Neural cell (in vitro differentiated cells): ENCODE results near the gene KIF5A. TPM values are rescaled to one million over a fixed set of nuclear protein-coding genes. Genes with fewer than 3 reads are reported as not detected.
A peak's percentile ranks its signal among the peaks of the same experiment; 100 is the strongest.

Experiments used
- H2AFZ ChIP-seq: fragments of 200-600, 300-800 bp; sonication (generic), shearing (Covaris generic); 2 replicates; pipeline ENCODE4 v1.6.0; 2014; ENCODE audit warnings: low read depth, mild to moderate bottlenecking, antibody characterized with exemption, low read length, moderate library complexity
- H3F3A ChIP-seq: fragments of 200-600 bp; shearing (Covaris generic); 2 replicates; pipeline ENCODE4 v1.6.1; 2016; ENCODE audit warnings: mild to moderate bottlenecking, moderate library complexity, mixed read lengths, antibody characterized with exemption, low read length; ENCODE audit not compliant: insufficient read depth, poor library complexity, severe bottlenecking
- H3K27ac ChIP-seq: fragments of 200-600, 300-800 bp; sonication (generic), shearing (Covaris generic); 2 replicates; pipeline ENCODE4 v1.5.1; 2014; ENCODE audit warnings: mild to moderate bottlenecking, low read length, moderate library complexity
- H3K27me3 ChIP-seq: fragments of 300-800, 200-600 bp; sonication (generic), shearing (Covaris generic); 2 replicates; pipeline ENCODE4 v1.6.0; 2014; ENCODE audit warnings: mild to moderate bottlenecking, low read depth, low read length, moderate library complexity; ENCODE audit not compliant: insufficient read depth
- H3K36me3 ChIP-seq: fragments of 300-800, 200-600 bp; sonication (generic), shearing (Covaris generic); 2 replicates; pipeline ENCODE4 v1.5.1; 2014; ENCODE audit warnings: mild to moderate bottlenecking, antibody characterized with exemption, low read length, moderate library complexity; ENCODE audit not compliant: insufficient read depth
- H3K4me2 ChIP-seq: fragments of 300-800, 200-600 bp; sonication (generic), shearing (Covaris generic); 2 replicates; pipeline ENCODE4 v1.6.0; 2014; ENCODE audit warnings: mild to moderate bottlenecking, low read length
- H3K4me3 ChIP-seq: fragments of 300-800, 200-600 bp; sonication (generic), shearing (Covaris generic); 2 replicates; pipeline ENCODE4 v1.5.1; 2014; ENCODE audit warnings: mild to moderate bottlenecking, low read length, moderate library complexity
- H3K79me2 ChIP-seq: fragments of 200-600 bp; shearing (Covaris generic); replicated peaks from 2 replicates; pipeline ENCODE4 v1.6.0; 2014; ENCODE audit warnings: mild to moderate bottlenecking, low read length, moderate library complexity; ENCODE audit not compliant: insufficient read depth
- H3K9ac ChIP-seq: fragments of 300-800, 200-600 bp; sonication (generic), shearing (Covaris generic); 2 replicates; pipeline ENCODE4 v1.6.1; 2016; ENCODE audit warnings: mild to moderate bottlenecking, low read length, mixed read lengths
- H3K9me2 ChIP-seq: fragments of 200-600 bp; shearing (Covaris generic); 2 replicates; pipeline ENCODE4 v1.6.1; 2016; ENCODE audit warnings: mild to moderate bottlenecking, low read length, mixed read lengths; ENCODE audit not compliant: insufficient read depth
- H3K9me3 ChIP-seq: fragments of 200-600, 300-800 bp; sonication (generic), shearing (Covaris generic); 2 replicates; pipeline ENCODE4 v1.6.1; 2016; ENCODE audit warnings: mild to moderate bottlenecking, mixed run types, low read length, moderate library complexity, mixed read lengths
- H4K20me1 ChIP-seq: fragments of 200-600 bp; shearing (Covaris generic); 2 replicates; pipeline ENCODE4 v1.6.1; 2016; ENCODE audit warnings: mild to moderate bottlenecking, mixed run types; ENCODE audit not compliant: insufficient read depth
- EP300 ChIP-seq: fragments of 450-650 bp; conservative IDR thresholded peaks from 2 replicates; pipeline ENCODE4 v1.6.1; 2014; ENCODE audit warnings: antibody characterized with exemption, mild to moderate bottlenecking, moderate library complexity; ENCODE audit not compliant: poor library complexity, severe bottlenecking
- EZH2 ChIP-seq: fragments of 200-600, 300-800 bp; shearing (Covaris generic), sonication (generic); IDR thresholded peaks from 2 replicates; pipeline ENCODE4 v1.6.1; 2014; ENCODE audit warnings: antibody characterized with exemption, low read length, borderline replicate concordance, mild to moderate bottlenecking; ENCODE audit not compliant: insufficient read depth, poor library complexity, severe bottlenecking
- MXI1 ChIP-seq: fragments of 450-650 bp; conservative IDR thresholded peaks from 2 replicates; pipeline ENCODE4 v1.6.1; 2014; ENCODE audit warnings: antibody characterized with exemption, mild to moderate bottlenecking; ENCODE audit not compliant: poor library complexity, severe bottlenecking
- POLR2AphosphoS5 ChIP-seq: IDR thresholded peaks from 2 replicates; pipeline ENCODE4 v1.6.1; 2012
- RAD21 ChIP-seq: fragments of 450-650 bp; conservative IDR thresholded peaks from 2 replicates; pipeline ENCODE4 v1.6.1; 2014; ENCODE audit warnings: antibody characterized with exemption, mild to moderate bottlenecking, moderate library complexity
- SMC3 ChIP-seq: fragments of 450-650 bp; conservative IDR thresholded peaks from 2 replicates; pipeline ENCODE4 v1.6.1; 2014; ENCODE audit warnings: antibody characterized with exemption, mild to moderate bottlenecking, moderate library complexity; ENCODE audit not compliant: poor library complexity
- TAF1 ChIP-seq: IDR thresholded peaks from 2 replicates; pipeline ENCODE4 v1.6.1; 2012; ENCODE audit warnings: low read depth
- polyA plus RNA-seq: library from polyadenylated mRNA; depleted of rRNA; stranded (reverse); fragments of >200 nt; gene quantifications from 2 replicates; pipeline ENCODE4 v1.2.3, GENCODE V29; 2014
- TF ChIP-seq, protein P1 (sequence below): IDR thresholded peaks from 2 replicates; pipeline ENCODE4 v1.6.1; 2012; ENCODE audit warnings: borderline replicate concordance
- TF ChIP-seq, protein P2 (sequence below): fragments of 450-650 bp; IDR thresholded peaks from 2 replicates; pipeline ENCODE4 v1.5.1; 2014; ENCODE audit warnings: antibody characterized with exemption, mild to moderate bottlenecking, moderate library complexity; ENCODE audit not compliant: poor library complexity, severe bottlenecking

The KIF5A gene
- polyA plus RNA-seq, 1 donor from 2014 or later, result 58.8 TPM

DNA sequence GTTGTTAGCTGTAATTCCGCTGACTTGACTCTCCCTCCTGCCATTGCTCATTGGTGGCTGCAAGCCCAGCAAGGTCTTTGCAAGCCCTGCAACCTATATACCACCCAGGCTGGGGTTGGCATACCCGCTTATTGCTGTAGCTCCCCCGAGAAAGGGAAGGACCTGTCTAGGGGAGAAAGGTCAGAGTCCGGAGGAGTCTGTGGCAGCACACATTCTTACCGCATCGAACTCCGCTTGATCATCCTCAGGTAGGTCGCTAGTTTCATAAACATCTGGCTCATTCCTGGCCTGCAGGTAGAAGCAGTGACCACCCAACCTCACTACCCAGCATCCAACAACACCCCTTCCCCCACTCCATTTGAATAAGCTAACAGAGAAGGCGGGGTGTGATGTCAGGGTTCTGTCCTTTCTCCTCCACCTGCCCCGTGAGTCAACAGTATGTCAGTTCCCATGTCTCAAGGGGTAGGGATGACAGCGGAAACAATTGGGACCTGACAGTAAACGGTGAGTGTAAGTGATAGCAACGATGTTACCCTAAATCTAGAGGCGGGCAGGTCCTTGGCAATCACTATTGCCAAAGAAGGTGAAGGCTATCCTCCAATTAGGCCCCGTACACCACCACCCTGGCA lies 3.9 kb upstream of the KIF5A start:
- Histone ChIP-seq H3F3A (no peaks in the 10 kb centered on the region), H3K79me2 (peaks cover 50% of the 10 kb centered on the region), H4K20me1 (no peaks in the 10 kb centered on the region), H3K9me2 (no peaks in the 10 kb centered on the region), H3K36me3 (no peaks in the 10 kb centered on the region), H3K27ac (peak overlapping the region; percentile 82), H2AFZ (peak overlapping the region; percentile 83), H3K27me3 (no peaks in the 10 kb centered on the region), H3K9me3 (no peaks in the 10 kb centered on the region), H3K9ac (peak overlapping the region; percentile 98), H3K4me2 (peak overlapping the region; percentile 85), H3K4me3 (peak overlapping the region; percentile 84)
- TF ChIP-seq POLR2AphosphoS5, result peak; percentile 7
- peak; percentile 13 for TF ChIP-seq TAF1
- TF ChIP-seq, protein P1, sequence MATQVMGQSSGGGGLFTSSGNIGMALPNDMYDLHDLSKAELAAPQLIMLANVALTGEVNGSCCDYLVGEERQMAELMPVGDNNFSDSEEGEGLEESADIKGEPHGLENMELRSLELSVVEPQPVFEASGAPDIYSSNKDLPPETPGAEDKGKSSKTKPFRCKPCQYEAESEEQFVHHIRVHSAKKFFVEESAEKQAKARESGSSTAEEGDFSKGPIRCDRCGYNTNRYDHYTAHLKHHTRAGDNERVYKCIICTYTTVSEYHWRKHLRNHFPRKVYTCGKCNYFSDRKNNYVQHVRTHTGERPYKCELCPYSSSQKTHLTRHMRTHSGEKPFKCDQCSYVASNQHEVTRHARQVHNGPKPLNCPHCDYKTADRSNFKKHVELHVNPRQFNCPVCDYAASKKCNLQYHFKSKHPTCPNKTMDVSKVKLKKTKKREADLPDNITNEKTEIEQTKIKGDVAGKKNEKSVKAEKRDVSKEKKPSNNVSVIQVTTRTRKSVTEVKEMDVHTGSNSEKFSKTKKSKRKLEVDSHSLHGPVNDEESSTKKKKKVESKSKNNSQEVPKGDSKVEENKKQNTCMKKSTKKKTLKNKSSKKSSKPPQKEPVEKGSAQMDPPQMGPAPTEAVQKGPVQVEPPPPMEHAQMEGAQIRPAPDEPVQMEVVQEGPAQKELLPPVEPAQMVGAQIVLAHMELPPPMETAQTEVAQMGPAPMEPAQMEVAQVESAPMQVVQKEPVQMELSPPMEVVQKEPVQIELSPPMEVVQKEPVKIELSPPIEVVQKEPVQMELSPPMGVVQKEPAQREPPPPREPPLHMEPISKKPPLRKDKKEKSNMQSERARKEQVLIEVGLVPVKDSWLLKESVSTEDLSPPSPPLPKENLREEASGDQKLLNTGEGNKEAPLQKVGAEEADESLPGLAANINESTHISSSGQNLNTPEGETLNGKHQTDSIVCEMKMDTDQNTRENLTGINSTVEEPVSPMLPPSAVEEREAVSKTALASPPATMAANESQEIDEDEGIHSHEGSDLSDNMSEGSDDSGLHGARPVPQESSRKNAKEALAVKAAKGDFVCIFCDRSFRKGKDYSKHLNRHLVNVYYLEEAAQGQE, result no peak

DNA sequence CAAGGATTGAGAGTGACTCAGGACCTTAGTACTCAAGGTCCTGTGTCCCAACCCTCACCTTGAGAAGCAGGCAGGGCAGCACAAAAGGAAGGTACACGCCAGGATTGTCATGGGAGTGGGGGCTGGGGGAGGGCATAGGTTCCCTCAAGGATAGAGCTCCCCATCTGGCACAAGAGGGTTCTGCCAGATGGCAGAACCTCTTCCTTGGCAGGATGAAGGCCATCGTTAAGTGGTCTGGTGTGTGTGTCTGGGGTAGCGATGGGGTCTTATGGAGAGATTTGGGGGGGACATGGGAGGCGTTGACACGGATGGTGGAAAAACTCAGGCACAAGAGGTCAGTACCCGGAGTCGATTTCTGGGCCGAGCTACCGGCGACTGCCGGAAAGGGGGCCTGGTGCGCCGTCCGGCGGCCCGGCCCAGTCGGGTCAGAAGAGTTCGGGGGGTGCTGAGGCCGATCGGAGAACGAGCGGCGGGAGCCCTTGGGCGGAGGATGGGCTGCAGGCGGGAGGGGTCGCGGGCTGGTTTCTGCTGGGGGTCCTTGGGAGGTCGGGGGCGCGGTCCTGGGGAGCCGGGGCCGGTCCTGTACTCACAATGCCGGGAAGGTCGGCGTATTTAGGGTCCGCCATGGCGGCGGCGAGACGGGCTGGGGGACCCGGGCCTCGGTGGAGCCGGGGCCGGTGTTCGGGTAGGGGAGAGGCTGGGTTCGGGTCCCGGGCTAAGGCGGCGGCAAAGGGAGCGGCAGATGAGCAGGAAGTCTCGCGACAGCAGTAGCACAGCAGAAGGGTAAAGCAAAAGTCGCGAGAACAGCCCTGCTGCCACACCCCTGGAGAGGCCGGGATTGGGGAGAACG lies 3.2 kb upstream of the KIF5A start, which contains the start of gene DCTN2:
DCTN2 (minus strand) TSS at position 755 of the 850 bp plus-strand sequence; CDS start at position 626, 129 bp downstream.
- Histone ChIP-seq H4K20me1 (no peaks in the 10 kb centered on the region), H3K27me3 (no peaks in the 10 kb centered on the region), H3K79me2 (peaks cover 54% of the 10 kb centered on the region), H3K4me2 (peak within 1 kb of the TSS; percentile 85), H3K9me2 (no peaks in the 10 kb centered on the region), H3K36me3 (no peaks in the 10 kb centered on the region), H3K9me3 (no peaks in the 10 kb centered on the region), H3K4me3 (peak within 1 kb of the TSS; percentile 84), H2AFZ (peak within 1 kb of the TSS; percentile 83), H3K27ac (peak within 1 kb of the TSS; percentile 82), H3K9ac (peak within 1 kb of the TSS; percentile 98), H3F3A (no peaks in the 10 kb centered on the region)
- TF ChIP-seq, protein P2, sequence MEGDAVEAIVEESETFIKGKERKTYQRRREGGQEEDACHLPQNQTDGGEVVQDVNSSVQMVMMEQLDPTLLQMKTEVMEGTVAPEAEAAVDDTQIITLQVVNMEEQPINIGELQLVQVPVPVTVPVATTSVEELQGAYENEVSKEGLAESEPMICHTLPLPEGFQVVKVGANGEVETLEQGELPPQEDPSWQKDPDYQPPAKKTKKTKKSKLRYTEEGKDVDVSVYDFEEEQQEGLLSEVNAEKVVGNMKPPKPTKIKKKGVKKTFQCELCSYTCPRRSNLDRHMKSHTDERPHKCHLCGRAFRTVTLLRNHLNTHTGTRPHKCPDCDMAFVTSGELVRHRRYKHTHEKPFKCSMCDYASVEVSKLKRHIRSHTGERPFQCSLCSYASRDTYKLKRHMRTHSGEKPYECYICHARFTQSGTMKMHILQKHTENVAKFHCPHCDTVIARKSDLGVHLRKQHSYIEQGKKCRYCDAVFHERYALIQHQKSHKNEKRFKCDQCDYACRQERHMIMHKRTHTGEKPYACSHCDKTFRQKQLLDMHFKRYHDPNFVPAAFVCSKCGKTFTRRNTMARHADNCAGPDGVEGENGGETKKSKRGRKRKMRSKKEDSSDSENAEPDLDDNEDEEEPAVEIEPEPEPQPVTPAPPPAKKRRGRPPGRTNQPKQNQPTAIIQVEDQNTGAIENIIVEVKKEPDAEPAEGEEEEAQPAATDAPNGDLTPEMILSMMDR, result peak; percentile 55
- no peak for TF ChIP-seq SMC3
- no peak for TF ChIP-seq TAF1
- peak; percentile 98 for TF ChIP-seq POLR2AphosphoS5
- peak; percentile 22 for TF ChIP-seq EP300
- TF ChIP-seq, protein P1, result peak; percentile 49
- no peak for TF ChIP-seq RAD21
- TF ChIP-seq EZH2, result no peak
- peak; percentile 32 for TF ChIP-seq MXI1
